Urinary bladder (tissue), 4 donors: ENCODE results near the gene FLNB. TPM values are rescaled to one million over a fixed set of nuclear protein-coding genes. Genes with fewer than 3 reads are reported as not detected.

Source experiments
- DNase-seq: peaks from one replicate; pipeline ENCODE4 v3.0.0-alpha.2; 2015; ENCODE audit errors: extremely low spot score
- H3K27ac ChIP-seq: one replicate; pipeline ENCODE4 v1.5.1; 2013; ENCODE audit warnings: low read depth, mild to moderate bottlenecking, moderate library complexity
- H3K36me3 ChIP-seq: one replicate; pipeline ENCODE4 v1.6.1; 2013; ENCODE audit warnings: mild to moderate bottlenecking, moderate library complexity; ENCODE audit not compliant: insufficient read depth
- H3K4me1 ChIP-seq: one replicate; pipeline ENCODE4 v1.6.1; 2013; ENCODE audit warnings: mild to moderate bottlenecking, moderate library complexity; ENCODE audit not compliant: insufficient read depth
- H3K4me3 ChIP-seq: one replicate; pipeline ENCODE4 v1.5.1; 2013; ENCODE audit warnings: low read depth, low read length
- WGBS: extraction: QIAGEN DNeasy Blood & Tissue Kit; methylation state at CpG from one replicate; pipeline ENCODE4 v1.1.7; 2013; 5-methylcytosine and 5-hydroxymethylcytosine counted together
- polyA plus RNA-seq: library from polyadenylated mRNA; stranded (reverse); fragments of 200-250 nt; gene quantifications from one replicate; pipeline ENCODE4 v1.2.3, GENCODE V29; 2013
- total RNA-seq: library from RNA; depleted of rRNA; stranded (reverse); fragments of >200 nt; gene quantifications from one replicate; pipeline ENCODE4 v1.2.3, GENCODE V29; 2014
- donor health status: healthy with polysubstance abuse.
- donor health status: healthy.

The FLNB gene
- total and polyA plus RNA-seq, 2 donors, result 98.3 to 155 TPM

DNA sequence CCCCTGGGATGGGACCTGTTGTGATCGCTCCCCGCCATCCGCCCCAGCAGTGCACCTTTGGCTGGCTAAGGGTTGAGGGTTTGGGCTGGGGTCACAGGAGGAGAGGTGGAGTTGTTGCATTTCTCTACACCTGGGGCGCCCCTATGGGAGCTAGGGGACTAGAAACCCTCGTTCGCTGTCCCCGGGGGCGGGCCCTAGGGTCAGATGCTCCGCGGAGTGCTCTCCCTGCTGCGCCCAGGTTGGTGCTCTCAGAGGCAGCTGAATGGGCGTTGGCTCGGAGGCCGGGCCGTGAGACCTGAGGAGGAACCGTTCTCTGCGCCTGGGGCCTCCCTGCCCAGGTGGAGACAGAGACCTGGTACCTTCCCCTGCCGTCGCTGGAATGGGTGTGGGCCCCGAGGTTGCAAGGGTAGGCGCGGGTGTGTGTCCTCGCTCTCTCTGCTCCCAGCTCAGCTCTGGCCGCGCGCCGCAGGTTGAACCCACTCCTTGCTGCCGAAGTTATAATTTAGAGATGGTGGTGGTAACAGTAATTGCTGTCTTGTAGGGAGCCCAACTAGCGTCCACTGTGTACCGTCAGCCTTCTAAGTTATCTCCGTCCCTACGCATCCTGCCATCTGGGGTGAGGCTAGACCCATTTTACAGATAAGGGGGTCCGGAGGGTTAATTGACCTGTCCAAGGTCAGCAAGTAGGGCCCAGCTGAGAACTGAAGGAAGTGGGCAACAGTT lies 965 bp downstream of the FLNB start:
- peak overlapping the region; percentile 80 for H3K4me3 ChIP-seq
- 6% methylated on average over 33 of the region's 33 CpGs for WGBS
- no peaks in the 10 kb centered on the region for H3K4me1 ChIP-seq
- DNase-seq, result no peak
- peak overlapping the region; percentile 48 for H3K27ac ChIP-seq
- no peaks in the 10 kb centered on the region for H3K36me3 ChIP-seq

DNA sequence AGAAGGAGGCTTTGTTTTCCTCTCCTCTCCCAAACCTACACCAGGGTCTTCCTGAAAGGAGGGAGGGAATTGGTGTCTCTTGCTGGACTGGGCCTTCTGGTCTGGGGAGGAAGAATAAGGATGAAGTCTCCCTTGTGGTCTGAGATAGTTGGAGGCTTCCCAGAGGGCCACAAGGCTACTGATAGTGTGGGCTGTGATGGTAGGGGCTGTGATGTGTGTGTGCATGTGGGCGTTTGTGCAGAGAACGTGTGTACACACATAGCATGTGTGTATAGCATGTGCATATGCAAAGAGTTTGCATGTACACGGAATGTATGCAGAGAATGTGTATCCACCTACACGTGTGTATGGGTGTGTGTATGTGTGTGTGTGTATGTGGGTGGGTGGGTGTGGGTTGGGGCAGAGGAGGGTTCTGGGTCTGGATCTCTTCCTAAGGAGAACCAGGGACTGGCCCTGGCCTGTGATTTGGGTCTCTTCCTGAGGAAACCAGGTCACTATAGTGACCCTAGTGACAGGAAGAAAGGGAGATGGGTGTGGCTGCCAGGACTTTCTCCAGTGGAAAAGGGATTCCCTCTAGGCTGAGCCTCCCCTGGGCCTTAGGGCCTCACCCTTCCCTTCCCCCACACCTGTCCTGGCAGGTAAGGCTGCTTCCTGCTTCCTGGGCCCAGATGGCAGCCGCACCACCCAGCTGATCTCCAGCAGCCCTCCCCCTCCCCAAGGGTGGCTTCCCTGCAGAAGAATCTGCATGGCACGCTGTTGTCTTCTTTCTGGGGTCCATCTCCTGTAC lies 1.7 kb downstream of the FLNB start:
- no peak for DNase-seq
- WGBS, result 27% methylated on average over 6 of the region's 6 CpGs
- H3K4me3 ChIP-seq, result peak overlapping the region; percentile 80
- no peaks in the 10 kb centered on the region for H3K4me1 ChIP-seq
- H3K36me3 ChIP-seq, result no peaks in the 10 kb centered on the region
- H3K27ac ChIP-seq, result peak overlapping the region; percentile 23

DNA sequence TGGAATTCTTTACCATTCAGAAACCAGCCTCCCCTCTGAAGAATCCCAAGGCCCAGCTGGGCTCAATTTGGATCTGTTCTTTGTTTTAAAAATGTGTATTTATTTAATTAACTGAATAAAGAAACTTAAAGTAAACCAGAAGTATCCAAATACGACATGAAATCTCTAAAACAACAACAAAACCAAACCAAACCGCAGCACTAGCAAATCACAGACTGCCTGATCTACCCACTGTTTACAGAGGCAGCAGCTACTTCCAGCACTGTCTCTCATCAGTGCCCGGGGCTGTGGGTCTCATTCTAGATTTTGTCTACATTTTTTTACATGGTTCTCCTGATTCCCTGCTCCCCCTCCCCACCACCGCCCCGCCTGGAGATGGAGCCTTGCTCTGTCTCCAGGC lies 2.3 kb downstream of the FLNB start:
- WGBS, result 33% methylated on average over 5 of the region's 5 CpGs
- Histone ChIP-seq H3K36me3 (no peaks in the 10 kb centered on the region), H3K4me3 (peak overlapping the region; percentile 80), H3K27ac (no peak overlapping the region), H3K4me1 (no peaks in the 10 kb centered on the region)
- no peak for DNase-seq

DNA sequence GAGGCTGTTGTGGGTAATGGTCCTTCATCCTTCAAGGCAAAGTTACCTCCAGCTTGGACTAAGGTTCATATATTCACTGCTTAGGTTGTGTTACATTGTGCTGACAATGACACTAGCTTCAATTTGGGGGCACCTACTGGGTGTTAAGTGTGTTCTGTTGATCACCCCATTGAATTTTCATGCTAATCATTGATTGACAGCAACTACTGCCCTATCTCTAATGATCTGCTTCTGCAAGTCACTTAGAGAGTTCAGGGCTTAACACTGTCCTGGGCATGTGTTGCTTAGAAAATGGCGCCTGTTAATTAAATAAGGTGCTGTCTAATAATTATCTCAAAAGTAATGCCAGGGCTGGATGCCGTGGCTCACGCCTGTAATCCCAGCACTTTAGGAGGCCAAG lies 3.4 kb downstream of the FLNB start:
- Histone ChIP-seq H3K4me1 (no peaks in the 10 kb centered on the region), H3K27ac (peak overlapping the region; percentile 18), H3K36me3 (no peaks in the 10 kb centered on the region), H3K4me3 (no peak overlapping the region)
- DNase-seq, result no peak
- 73% methylated on average over 3 of the region's 3 CpGs for WGBS

DNA sequence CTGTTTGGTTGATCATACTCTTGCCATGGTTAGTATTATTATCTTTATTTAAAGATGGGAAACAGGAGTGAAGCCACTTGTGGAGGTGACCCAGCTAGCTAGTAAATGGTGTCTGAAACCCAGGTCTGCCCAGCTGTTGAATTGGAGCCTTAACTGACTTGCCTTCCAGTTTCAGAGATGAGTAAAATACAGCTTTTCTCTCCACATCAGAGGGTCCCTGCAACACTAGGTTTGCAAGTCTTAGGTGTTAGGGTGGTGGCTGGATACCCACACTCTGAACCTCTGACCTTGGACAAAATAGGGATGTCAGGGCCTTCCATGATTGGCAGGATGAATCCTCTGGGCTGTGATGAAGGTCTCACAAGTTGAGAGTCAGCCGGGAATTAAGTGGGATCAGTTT lies 4.1 kb downstream of the FLNB start:
- H3K4me3 ChIP-seq, result no peak overlapping the region
- no peaks in the 10 kb centered on the region for H3K36me3 ChIP-seq
- H3K4me1 ChIP-seq, result no peaks in the 10 kb centered on the region
- WGBS, result 52% methylated on average over 1 of the region's 1 CpG
- no peak for DNase-seq
- H3K27ac ChIP-seq, result no peak overlapping the region

DNA sequence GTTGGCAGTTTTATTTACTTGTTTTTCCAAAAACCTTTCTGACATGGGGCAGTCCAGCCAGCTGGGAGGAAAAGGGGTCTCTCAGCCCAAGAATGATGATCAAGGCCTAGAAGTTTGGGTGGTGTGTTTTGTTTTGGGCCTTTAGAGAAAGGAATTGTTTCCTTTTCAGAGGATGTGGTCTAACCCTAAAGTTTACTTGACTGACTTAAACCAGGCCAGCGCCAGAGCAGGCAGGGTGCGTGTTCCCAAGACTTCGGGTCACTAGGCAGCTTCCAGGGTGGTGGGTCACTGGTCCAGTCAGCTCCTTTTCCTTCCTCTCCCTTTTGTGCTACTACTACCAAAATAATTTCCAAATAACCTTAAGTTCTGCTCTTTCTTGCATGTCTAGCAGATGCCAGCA lies 4.9 kb downstream of the FLNB start:
- no peak overlapping the region for H3K4me3 ChIP-seq

DNA sequence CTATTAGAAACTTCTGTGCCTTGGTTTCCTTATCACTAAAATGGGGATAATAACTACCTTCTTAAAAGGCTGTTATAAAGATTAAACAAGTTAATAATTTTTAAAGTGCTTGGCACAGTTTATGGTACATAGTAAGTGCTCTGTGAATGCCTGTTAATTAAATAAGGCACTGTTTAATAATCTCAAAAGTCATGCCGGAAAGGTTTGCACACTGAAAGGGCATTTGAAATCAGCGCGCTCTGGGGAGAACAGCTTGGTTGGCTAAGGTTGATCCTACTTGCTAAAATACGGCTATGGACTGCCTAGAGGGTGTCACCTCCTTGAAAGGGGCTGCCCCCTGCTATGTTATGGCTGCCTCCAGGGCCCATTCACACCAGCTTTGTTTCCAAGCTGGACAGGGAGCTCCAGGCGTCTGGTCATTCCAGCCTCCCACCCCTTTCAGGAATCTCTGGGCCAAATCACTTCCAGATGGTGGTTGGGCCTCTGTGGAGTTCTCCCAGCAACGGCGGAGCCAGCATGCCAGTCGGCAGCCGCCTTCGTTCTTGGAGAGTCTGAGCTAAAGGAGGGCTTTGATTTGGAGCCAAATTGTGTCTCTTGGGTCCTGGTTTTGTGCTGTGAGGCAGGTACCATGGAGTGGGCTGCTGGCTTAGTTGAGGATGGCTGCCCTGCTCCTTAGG lies 5.9 kb downstream of the FLNB start:
- no peak for DNase-seq
- Histone ChIP-seq H3K36me3 (no peaks in the 10 kb centered on the region), H3K4me3 (no peak overlapping the region), H3K4me1 (no peaks in the 10 kb centered on the region), H3K27ac (no peak overlapping the region)
- WGBS, result 37% methylated on average over 10 of the region's 10 CpGs

More for the DNA sequence above, 4.9 kb downstream of the FLNB start:
- Histone ChIP-seq H3K36me3 (no peaks in the 10 kb centered on the region), H3K27ac (no peak overlapping the region), H3K4me1 (no peaks in the 10 kb centered on the region)
- 64% methylated on average over 3 of the region's 3 CpGs for WGBS
- no peak for DNase-seq

DNA sequence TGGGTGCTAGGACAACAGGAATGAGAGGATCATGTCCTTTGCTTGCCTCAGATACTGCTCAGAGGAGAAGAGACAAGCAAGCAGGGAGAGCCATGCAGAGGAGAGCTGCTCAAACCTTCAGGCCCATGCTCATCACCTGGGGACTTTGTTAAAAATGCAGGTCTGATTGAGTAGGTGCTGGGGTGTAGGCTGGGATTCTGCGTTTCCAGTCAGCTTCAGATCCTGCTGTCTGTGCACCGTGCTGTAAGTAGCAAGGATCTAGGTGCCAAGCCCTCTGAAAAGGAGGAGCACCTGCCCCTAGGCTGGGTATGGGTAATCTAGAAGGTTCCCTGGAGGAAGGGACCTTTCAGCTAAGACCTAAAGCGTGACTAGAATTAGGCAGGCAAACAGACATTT lies 7.3 kb downstream of the FLNB start:
- no peak overlapping the region for H3K27ac ChIP-seq
- 64% methylated on average over 3 of the region's 3 CpGs for WGBS
- H3K4me1 ChIP-seq, result no peaks in the 10 kb centered on the region
- no peak overlapping the region for H3K4me3 ChIP-seq
- no peaks in the 10 kb centered on the region for H3K36me3 ChIP-seq
- no peak for DNase-seq

DNA sequence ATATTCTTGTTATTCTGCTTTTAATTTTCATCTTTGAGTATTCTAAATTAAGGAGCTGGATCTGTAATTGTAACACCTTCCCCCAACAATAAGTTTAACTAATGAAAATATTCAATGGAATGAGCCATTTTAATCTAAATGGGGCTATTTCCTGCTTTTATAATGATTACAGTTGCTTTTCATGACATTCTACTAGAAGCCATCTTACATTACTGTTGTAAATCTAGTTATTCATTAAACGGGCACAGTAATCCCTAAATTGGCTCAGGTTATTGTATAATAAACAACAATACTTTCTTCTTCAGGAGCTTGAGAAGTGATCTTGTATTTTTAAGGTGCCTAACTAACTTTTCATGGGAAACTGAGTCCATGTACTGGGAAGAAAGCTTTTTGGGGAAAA lies 8.5 kb downstream of the FLNB start:
- peaks cover 3% of the 10 kb centered on the region for H3K4me1 ChIP-seq
- H3K36me3 ChIP-seq, result no peaks in the 10 kb centered on the region
- no peak for DNase-seq
- WGBS, result 27% methylated on average over 1 of the region's 1 CpG
- H3K27ac ChIP-seq, result no peak overlapping the region
- H3K4me3 ChIP-seq, result no peak overlapping the region

DNA sequence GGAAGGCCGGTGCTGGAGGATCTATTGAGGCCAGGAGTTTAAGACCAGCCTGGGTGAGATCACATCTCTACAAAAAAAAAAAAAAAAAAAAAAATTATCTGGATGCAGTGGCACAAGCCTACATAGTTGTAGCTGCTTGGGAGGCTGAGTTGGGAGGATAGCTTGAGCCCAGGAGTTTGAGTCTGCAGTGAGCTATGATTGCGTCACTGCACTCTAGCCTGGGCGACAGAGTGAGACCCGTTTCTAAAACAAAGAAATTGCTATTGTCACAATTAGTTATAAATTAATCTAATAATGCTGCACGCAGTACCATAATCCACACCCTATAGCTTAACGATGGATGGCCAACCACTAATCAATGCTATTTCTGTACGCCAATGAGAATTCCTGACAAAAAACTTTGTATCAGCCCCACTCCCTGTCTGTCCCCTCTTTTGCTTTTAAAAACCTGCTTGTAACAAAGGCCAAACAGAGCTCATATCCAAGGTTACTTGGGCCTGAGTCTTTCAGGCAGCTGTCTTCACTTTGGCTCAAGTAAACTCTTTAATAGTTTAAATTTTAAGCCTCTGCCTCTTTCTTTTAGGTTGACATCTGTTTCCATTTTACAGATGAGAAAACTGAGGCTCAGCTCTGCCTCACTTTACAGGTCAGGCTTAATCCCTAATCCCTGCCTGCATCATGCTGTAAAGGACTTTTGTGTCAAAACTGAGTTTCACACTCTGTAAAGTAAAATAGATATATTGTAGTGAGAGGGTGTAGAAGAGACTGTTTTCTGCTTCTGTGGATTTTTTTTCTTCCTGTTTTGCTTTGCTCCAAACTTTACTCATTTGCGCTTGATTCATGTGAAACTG lies 10.9 kb downstream of the FLNB start:
- H3K36me3 ChIP-seq, result no peaks in the 10 kb centered on the region
- no peak overlapping the region for H3K27ac ChIP-seq
- H3K4me3 ChIP-seq, result no peak overlapping the region
- peaks cover 3% of the 10 kb centered on the region for H3K4me1 ChIP-seq
- no peak for DNase-seq
- WGBS, result 79% methylated on average over 8 of the region's 8 CpGs

DNA sequence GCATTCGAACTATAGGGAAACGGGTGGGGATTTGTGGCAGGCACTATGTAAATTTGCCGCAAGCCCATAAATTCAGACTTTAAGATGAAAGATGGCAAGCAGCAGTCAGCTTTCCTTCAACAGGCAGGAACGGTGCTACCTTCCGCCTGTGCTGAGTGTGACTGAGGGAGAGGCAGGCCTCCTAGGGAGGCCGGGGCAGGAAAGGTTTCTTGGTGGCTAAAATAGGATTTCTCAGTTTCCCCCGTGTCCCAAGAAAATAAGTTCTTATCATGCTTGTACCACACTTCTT lies 12.5 kb downstream of the FLNB start:
- Histone ChIP-seq H3K4me3 (no peak overlapping the region), H3K27ac (no peak overlapping the region), H3K36me3 (no peaks in the 10 kb centered on the region), H3K4me1 (peaks cover 3% of the 10 kb centered on the region)
- WGBS, result 43% methylated on average over 7 of the region's 7 CpGs
- DNase-seq, result no peak

DNA sequence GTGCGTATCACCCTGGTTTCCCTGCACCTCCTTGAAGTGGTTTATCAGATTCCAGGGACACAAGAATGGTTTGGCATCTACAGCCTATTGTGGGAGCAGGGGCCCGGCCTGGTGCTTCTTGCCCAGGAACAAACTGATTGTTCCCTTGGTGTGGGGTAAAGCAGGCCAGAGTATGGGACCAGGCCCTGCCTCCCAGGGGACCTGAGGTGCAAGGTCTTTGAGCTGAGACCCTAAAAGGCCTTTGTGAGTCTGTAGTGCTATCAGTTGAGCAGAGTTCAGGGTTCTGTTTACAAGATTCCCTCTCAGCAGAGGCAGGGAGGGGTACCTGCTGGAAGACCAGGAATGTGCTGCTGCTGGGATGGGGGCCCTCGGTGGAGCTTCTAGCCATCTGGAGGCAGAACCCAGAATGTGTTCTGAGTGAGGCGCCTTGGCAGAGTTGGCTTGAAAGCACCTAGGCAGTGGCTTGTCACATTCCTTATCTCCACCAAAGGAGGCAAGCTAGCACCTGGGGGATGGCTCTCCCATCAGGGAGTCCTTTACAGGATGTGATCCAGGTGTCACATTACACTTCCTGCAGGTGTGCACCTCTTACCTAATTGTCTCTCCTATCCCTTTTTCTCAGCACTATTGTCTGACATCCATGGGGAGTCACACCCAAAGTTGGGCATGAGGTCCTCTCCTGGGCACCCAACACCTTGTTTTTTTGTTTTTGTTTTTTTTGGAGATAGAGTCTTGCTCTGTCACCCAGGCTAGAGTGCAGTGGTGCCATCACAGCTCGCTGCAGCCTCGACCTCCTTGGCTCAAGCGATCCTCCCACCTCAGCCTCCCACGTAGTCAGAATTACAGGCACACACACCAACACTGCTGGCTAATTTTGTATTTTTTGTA lies 13.1 kb downstream of the FLNB start:
- no peak overlapping the region for H3K4me3 ChIP-seq
- no peaks in the 10 kb centered on the region for H3K36me3 ChIP-seq
- 70% methylated on average over 8 of the region's 8 CpGs for WGBS
- peaks cover 3% of the 10 kb centered on the region for H3K4me1 ChIP-seq
- no peak overlapping the region for H3K27ac ChIP-seq
- DNase-seq, result no peak

DNA sequence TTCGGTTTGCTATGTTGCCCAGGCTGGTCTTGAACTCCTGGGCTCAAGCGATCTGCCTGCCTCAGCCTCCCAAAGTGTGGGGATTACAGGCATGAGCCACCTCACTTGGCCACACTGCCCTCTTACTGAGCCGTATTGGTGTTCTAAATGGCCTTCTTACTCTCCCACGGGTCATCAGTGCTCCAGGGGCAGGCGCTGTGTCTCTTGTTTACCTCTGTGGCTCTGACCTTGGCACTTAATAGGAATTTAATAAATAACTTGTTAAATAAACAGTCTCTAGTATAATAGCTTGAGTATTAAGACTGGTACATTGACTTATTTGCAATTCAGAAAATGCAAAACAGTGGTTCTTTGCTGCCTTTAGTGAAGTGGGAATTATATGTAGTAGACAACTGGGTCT lies 13.7 kb downstream of the FLNB start:
- Histone ChIP-seq H3K4me1 (peaks cover 3% of the 10 kb centered on the region), H3K27ac (no peak overlapping the region), H3K4me3 (no peak overlapping the region), H3K36me3 (no peaks in the 10 kb centered on the region)
- no peak for DNase-seq
- WGBS, result 71% methylated on average over 5 of the region's 5 CpGs
